GM19467 (cell line): Measurements from ENCODE around the gene FST.

Experiments used
- ATAC-seq: cut with Tn5 transposase; IDR thresholded peaks from one replicate; pipeline ENCODE4 v1.9.1; 2021; ENCODE audit warnings: mild to moderate bottlenecking, moderate library complexity; ENCODE audit not compliant: unreplicated experiment

Gene FST, protein sequence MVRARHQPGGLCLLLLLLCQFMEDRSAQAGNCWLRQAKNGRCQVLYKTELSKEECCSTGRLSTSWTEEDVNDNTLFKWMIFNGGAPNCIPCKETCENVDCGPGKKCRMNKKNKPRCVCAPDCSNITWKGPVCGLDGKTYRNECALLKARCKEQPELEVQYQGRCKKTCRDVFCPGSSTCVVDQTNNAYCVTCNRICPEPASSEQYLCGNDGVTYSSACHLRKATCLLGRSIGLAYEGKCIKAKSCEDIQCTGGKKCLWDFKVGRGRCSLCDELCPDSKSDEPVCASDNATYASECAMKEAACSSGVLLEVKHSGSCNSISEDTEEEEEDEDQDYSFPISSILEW

DNA sequence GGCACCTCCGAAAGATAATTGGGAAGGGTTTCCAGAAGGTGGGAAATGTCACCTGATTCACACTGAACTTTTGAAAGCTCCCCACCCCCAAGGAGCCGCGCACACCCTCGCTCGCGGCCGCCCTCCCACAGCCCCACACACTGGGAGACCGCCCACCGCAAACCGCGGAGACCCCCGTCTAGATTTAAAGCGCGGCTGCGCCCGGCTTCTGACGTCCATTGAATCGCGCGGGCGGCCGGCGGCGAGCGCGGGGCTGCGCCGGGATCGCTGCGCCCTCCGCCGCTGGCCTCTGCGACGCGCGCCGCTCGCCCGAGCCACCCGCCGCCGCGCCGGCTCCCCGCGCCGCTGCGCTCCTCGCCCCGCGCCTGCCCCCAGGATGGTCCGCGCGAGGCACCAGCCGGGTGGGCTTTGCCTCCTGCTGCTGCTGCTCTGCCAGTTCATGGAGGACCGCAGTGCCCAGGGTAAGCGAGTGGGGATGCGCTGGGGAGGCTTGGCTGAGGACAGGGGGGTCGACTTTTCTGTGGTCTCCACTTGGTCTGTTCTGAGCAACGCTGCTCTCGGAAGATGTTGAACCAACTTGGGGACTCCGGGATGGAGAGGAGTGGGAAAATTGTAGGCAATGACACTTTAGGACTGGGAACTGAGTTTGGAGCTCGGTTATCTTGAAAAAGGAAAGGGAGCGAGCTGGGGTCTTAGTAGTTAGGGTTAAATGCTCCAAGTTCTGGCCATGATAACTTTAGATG, at the start of gene FST:
TSS of gene FST (plus strand) at position 214 of the 743 bp plus-strand sequence. CDS start at position 377, 163 bp downstream.
- no peak for ATAC-seq

DNA sequence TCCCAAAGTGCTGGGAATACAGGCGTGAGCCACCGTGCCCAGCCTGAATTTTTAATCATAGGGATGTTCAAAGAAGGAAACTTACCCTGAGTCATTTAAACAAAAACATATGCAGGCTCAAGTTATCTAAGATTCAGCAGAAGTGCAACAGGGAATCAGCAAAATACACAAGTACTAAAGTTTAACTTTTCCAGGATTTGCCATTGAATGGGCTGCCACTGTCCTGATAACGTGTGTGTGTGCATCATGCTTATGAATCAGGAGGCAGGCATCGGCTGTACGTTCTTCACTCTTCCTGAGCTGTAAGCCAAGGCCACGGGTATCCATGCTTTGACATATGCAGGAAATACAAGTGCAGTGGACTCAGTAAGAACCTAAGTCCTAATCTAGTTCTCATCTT, 48.8 kb upstream of the FST start:
- ATAC-seq: no peak

DNA sequence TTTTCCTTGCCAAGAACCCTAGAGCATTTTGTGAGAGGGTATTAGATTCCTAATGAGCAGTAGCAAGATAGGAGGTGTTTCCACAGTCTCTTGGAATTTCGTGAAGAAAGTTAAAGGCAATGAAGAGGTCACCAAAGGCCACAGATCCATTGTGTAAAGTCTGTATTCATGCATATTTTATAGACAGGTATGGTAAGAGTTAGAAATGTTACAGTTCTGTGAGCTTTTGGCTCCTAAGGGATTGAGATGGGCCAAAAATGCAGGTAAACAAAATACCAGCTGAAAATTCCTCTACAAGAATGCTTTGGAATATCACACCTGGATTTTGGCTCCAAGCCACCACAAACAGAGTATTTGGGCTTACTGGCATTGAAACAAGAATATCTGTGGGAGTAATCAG, 47.4 kb upstream of the FST start:
- ATAC-seq: no peak

DNA sequence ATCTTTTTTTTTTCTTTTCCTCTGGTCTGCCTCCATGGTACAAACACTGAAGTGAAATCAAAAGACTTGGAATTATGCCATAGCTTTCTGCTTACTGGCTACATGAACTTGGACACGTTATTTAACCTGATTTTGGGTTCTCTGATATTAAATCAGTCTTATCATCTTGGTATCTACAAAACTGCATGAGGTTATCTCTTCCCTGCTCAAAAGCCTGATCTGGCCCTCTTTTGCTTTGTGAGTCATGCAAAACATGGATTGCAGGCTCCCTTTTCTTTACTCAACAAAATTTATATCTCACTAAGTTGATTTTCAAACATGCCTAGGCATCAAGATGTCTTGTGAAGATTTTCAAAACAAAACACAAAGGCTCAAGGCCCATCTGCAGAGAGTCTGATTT, 45.9 kb upstream of the FST start:
- ATAC-seq: no peak

DNA sequence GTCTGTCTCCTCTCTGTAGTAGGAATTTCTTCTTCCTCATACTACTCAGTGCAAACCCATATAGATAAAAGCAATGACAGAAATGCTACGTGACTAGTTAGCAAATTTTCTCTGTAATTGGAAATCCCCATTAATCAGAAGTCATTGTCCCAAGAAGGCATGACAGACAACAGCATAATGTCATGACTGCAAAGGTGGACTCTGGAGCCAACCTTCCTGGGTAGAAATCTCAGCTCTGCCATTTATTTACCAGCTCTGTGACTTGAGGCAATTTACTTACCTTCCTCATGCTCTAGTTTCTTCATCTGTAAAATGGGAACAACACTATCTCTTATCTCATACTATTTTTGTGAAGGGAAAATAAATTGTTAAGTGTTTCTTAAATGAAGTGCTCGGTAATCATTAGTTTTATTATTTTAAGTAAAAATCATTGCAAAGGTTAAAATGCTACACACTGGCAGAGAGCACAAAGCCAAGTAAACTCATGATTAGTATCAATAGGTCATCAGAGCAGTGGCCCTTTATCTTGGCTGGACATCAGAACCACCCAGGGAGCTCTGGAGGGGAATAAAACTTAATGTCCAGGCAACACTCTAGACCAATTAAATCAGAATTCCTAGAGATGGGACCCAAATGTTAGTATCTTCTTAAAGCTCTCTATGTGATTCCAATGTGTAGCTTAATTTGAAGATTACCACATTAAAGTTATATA, 43.8 kb upstream of the FST start:
- ATAC-seq: no peak

DNA sequence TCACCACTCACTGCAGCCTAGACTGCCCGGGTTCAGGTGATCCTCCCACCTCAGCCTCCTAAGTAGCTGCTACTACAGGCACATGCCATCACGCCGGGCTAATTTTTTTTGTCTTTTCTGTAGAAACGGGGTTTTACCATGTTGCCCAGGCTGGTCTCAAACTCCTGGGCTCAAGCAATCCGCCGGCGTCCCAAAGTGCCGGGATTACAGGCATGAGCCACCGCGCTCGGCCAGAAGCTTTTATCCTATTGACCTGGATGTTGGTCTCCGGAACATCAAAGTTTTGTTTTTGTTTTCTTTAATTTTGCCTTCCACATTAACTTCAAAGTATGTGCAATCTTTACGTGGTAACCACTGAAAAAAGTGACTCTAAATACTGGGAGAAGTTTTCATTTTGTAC, 42.4 kb upstream of the FST start:
- no peak for ATAC-seq

DNA sequence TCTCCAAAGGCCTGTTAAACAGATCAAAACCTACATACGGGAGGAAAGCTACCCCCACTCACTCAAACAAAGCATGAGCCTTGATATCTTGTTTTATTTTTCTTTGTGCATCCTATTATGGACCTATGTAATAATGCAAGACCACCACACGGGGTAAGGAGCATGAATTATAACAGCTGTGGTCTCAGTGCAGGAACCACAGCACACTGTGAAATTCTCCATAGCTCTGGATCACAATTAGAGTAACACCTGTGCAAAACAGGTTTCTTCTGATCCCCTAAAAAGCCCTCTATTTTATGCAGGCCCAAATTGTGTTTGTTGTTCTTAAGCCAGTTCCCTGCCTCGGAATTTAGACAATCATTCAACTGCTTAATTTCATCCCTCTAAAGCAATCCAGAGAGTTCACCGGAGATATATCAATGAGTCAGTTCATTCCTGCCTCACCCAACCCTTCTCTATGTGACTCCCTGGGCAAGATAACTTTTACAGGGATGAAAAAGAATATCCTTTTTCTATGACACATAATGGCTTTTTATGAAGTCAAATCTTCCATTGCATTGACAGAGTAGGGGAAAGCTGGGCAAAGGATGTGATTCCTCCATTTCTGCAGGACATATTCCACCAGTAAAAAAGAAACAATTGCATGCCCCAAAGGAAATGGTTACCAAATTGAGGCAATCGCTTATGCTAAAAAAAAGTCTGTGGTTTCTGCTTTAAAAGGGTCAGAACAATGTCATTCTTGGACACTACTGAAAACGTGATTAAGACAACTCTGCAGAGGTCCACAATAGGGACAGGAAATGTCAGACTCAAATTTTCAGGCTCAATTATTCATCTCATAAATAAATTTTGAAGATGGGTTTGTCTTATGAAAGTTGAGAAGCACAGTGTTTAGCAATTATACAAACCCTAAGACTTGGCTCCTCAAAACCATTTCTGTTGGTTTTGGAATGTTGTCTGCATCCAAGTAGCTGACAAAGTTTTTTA, 41.6 kb upstream of the FST start:
- no peak for ATAC-seq

DNA sequence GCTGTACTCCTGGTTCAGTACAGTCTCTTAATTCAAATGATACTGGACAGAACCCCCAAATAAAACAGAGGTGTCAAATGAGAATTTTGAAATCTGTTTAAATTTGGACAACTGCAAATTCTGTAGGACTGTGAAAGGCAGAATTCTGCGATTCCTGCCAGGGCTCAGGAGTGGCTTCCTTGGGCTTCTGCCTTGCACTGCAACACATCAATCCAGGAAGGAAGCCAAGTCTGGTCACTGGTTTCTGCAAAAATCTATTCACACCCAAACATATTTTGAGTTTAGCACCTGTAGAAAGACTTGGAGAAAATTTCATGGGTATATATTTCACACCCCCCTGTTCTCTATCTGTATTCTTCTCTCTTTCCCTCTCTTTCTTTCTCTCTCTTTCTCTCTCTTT, 37.5 kb upstream of the FST start:
- ATAC-seq: no peak

DNA sequence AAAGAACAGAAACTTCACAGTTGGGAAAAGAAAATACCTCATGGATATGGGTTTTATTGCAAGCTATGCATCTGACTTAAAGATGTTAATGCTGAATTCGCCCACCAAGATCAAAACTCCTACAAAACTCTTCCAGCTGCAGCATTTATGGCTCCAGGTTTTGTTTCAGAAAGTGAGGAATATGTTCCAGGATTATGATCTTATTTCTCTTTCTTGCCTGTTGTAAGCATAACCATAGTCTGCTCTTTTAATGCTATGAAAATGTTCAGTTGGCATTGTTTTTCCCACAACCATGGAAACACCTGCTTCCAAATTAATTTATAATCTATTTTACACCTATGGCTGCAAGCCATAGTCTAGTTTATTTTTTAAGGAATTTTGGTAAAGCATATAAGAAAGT, 34.9 kb upstream of the FST start:
- no peak for ATAC-seq

DNA sequence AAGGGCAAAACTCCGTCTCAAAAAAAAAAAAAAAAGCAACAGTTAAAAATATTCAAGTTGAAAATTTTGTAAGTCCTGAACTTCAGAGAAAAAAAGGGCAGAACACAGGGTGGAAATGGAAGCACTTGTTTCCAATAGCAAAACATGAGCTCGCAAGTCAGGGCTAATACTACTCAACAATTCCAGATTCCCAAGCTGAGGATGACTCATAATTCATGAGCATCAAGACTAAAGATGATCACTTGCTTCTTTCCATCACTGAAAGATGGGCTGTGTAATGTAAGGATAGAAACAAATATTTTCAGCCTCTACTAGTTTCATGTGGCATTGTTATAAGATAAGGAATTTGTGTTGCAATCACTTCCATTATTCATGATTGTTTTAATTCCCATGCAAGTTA, 33.5 kb upstream of the FST start:
- no peak for ATAC-seq

DNA sequence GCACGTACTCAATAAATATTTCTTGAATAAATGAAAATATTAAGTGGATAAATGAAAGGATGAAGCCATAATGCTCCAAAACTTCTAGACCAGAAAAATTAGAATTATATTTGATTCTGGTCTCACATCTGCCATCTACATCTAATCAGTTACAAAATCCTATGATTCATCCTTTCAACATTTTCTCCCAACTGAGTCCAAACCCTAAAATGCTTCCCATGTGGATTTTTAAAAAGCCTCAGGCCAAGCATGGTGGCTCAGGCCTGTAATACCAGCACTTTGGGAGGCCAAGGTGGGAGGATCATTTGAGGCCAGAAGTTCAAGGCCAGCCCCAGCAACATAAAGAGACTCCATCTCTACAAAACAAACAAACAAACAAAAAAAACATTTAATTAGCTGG, 31.6 kb upstream of the FST start:
- ATAC-seq: no peak

DNA sequence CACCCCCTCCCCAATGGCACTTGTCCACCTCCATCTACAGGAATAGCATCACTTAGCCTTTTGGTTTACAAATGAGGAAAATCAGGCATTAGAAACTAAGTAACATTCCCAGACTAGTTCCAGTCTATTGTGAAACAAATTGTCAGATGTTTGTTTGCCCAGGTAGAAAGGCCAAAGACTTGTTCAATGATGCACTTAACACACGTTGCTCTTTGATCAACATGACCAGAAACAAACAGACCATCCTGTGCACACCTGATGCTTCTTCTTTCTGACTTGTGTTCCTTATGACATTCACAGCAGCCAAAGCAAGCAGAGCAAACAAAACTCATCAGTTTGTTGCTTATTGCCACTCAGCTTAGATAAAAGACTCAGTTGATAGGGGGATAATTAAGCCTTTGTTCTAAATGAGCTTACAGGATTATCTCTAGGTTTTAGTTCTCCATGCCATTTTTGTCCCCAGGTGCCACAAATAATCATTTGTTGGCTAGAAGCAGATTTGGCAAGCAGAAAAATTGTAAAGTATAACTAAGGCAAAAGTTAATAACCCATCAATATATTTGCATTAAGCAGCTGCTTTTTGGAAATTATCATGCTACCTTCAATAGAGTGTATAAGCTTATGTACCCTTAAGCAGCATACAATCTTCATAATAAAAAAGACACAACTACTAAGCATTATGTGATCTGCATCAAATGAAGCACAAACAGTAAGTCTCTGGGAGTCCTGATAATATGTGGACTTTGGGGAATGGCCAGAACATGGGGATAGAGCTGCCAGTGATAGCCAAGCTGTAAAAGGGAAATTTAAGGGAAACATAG, 26.3 kb upstream of the FST start:
- no peak for ATAC-seq

DNA sequence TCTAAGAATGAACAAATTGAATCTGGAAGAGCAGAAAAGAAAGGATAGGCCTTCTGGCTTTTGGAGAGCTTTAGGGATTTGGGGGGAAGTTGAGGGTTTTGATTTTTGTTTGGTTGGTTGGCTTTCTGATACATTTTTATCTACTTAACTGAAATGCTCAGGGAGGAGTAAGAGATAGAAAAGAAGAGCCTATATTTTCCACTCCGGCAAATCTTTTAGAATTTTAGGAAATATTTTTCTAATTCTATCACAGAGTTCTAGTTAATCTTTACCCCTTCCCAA, 25.8 kb upstream of the FST start:
- ATAC-seq: no peak

DNA sequence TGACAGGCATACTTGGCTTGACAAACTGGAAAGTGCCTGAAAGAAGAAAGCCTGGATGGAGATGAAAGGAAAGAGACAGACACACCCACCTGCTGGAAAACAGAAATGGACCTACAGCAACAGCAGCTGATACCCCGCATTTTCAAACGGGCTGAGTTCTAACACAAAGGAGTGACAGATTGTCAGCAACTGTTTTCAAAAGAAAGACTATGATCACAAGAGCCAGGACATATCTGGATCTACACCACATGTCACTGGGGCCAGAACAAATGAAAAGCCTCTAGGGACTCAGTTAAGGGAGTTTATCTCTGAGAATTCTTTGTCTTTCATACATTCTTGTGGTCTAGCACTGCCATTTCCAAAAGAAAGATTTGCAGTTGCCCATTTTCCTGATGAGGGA, 24.1 kb upstream of the FST start:
- ATAC-seq: no peak

DNA sequence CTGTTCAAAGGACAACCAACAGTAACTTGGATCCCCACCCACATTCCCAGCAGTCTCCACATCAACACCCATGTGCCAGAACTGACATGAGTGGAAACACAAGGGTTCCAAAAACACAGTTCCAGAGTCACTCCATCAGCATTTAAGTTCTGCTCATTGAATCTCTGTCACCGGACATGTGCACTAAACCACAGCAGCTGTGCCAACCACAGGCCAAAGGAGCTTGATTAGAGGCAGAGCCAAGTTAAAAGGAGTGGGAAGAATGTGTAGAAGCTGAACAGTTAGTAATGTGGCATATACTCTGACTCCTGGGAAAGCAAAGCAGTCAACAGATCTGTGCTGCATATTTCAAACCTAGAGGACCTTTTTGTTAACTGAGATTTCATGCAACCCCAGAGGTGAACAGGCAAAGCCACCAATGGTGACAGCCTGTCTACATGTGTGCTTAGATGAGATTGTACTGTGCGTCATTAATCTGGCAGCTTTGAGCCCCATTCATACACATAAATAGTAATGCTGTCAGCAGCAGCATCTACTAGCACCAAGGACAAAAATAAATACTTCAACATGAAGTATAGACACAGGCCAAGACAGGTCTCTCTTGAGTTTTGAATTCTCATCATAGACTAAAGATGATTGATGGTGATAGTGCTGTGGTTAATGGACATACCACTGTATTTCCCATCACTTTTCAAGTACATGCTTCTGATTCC, 16.4 kb upstream of the FST start:
- ATAC-seq: no peak

DNA sequence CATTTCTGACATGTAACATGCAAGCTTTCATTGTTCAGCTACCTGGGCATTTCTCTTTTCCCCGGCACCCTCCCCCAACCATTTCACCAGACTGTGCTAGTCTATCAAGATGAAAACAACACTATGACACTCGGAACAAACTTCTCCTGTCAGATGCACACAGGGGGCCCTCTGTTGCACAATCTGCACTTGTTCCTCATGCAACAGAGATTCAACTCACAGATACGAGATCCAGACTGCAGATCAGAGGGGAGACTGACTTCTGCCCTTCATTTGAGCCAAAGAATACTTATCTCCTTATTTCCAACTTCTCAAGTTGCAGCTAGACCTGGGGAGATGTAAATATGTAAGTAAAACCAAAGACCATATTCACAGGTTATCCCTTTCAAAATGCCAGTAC, 15.7 kb upstream of the FST start:
- ATAC-seq: no peak

DNA sequence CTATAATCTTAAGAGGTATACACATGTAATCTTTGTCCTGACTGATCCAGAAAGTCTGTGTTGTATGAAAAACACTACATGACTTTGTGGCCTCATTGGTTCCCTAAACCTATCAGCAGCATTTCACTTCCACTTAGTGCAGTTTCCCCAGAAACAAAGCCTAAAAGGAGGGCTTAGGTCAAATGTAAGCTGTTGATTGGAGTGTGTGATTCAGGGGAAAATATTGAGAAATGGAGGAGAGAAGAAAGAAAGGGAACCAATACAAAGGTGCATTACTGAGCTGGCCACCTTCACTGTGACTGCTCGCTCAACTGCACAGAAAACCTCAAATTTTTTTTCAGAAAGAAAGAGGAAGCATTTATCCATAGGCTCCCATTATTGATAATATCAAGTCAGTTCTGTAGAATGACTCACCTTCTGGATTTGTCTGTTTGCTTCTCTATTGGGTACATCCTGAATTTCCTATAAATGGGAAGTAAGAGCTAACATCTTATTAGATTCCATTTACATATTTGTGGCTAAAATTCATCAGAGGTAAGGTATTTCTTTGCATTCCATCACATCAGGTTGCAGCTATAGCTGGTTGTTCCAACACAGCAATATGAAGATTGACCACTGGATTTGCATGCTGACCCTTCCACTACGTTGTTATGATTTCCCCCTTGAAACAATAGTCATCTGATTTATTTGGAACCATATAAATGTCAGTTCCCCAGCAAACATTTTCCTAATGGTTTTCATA, 10.3 kb upstream of the FST start:
- ATAC-seq: no peak

DNA sequence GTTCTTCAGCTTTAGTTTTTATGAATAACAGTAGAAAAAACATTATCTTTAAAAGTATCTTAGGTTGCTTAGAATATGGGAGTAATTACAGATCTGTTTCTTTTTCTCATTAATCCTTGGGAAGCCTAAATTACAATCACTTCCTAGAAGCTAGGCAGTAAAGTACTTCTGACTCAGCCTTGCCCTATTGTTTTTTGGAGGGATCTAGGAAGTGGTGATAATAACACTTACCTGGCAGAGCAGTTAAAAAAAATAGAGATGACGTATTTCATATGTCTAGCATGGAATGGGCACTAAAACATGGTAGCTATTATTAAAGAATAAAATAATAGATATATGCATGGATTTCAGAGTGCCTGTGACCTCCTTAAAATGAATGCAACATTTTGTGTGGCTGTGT, 8.2 kb upstream of the FST start:
- no peak for ATAC-seq
